HEK293T (cell line): Measurements from ENCODE around the gene RGS10.
A peak's percentile ranks its signal among the peaks of the same experiment; 100 is the strongest.

Experiments
- CTCF ChIA-PET: fragments of 350-600 bp; formaldehyde crosslinking; extraction: SDS; loops from one replicate; lab custom pipeline; 2021; ENCODE audit warnings: antibody characterized with exemption, inconsistent platforms; lab: Yijun Ruan, JAX
- POLR2A ChIA-PET: fragments of 350-600 bp; formaldehyde crosslinking; extraction: SDS; loops from one replicate; lab custom pipeline; 2020; ENCODE audit warnings: antibody characterized with exemption, inconsistent platforms; lab: Yijun Ruan, JAX
- DNase-seq: peaks from one replicate; pipeline ENCODE4 v3.0.0; 2012; ENCODE audit warnings: mixed read lengths; ENCODE audit errors: extremely low spot score
- ARNT ChIP-seq: fragments of 450-650 bp; IDR thresholded peaks from 2 replicates; pipeline ENCODE4 v1.6.1; 2017; ENCODE audit warnings: mild to moderate bottlenecking
- BHLHE40 ChIP-seq: fragments of 450-650 bp; IDR thresholded peaks from 2 replicates; pipeline ENCODE4 v1.6.1; 2016; ENCODE audit warnings: mild to moderate bottlenecking, moderate library complexity, borderline replicate concordance
- CTBP1 ChIP-seq: fragments of 450-650 bp; IDR thresholded peaks from 2 replicates; pipeline ENCODE4 v1.6.1; 2016; ENCODE audit warnings: borderline replicate concordance
- ELF4 ChIP-seq: fragments of 450-650 bp; IDR thresholded peaks from 2 replicates; pipeline ENCODE4 v1.6.1; 2017; ENCODE audit warnings: antibody characterized with exemption
- FOXA1 ChIP-seq: fragments of 450-650 bp; IDR thresholded peaks from 2 replicates; pipeline ENCODE4 v1.6.1; 2016; ENCODE audit warnings: mild to moderate bottlenecking
- FOXK2 ChIP-seq: fragments of 450-650 bp; IDR thresholded peaks from 2 replicates; pipeline ENCODE4 v1.6.1; 2016; ENCODE audit warnings: mild to moderate bottlenecking
- FOXM1 ChIP-seq: fragments of 450-650 bp; IDR thresholded peaks from 2 replicates; pipeline ENCODE4 v1.6.1; 2017; ENCODE audit warnings: mild to moderate bottlenecking, borderline replicate concordance
- HDGF ChIP-seq: fragments of 450-650 bp; IDR thresholded peaks from 2 replicates; pipeline ENCODE4 v1.6.1; 2017; ENCODE audit warnings: antibody characterized with exemption, borderline replicate concordance
- L3MBTL2 ChIP-seq: fragments of 450-650 bp; conservative IDR thresholded peaks from 2 replicates; pipeline ENCODE4 v1.6.1; 2016; ENCODE audit warnings: mild to moderate bottlenecking
- LEF1 ChIP-seq: fragments of 450-650 bp; IDR thresholded peaks from 2 replicates; pipeline ENCODE4 v1.6.1; 2017; ENCODE audit warnings: mild to moderate bottlenecking, borderline replicate concordance
- NFRKB ChIP-seq: fragments of 450-650 bp; IDR thresholded peaks from 2 replicates; pipeline ENCODE4 v1.6.1; 2016; ENCODE audit warnings: mild to moderate bottlenecking, moderate library complexity
- PKNOX1 ChIP-seq: fragments of 450-650 bp; IDR thresholded peaks from 2 replicates; pipeline ENCODE4 v1.6.1; 2016
- SP1 ChIP-seq: fragments of 450-650 bp; IDR thresholded peaks from 2 replicates; pipeline ENCODE4 v1.6.1; 2017
- SUZ12 ChIP-seq: fragments of 450-650 bp; IDR thresholded peaks from 2 replicates; pipeline ENCODE4 v1.6.1; 2016; ENCODE audit warnings: mild to moderate bottlenecking
- TARDBP ChIP-seq: fragments of 450-650 bp; IDR thresholded peaks from 2 replicates; pipeline ENCODE4 v1.6.1; 2016
- ZNF384 ChIP-seq: fragments of 450-650 bp; IDR thresholded peaks from 2 replicates; pipeline ENCODE4 v1.6.1; 2016

Gene RGS10

GRCh38 chr10:119555178-119555784 lies 12.8 kb upstream of the RGS10 start:
- TF ChIP-seq SP1 (no peak), FOXM1 (no peak), CTBP1 (no peak), ARNT (no peak), L3MBTL2 (no peak), BHLHE40 (no peak), ELF4 (no peak), ZNF384 (no peak), PKNOX1 (no peak), NFRKB (no peak), FOXK2 (no peak), HDGF (no peak), FOXA1 (no peak)
- DNase-seq, result no peak
- ChIA-PET POLR2A (no interaction called here), CTCF (interaction anchor here (0.7 kb wide), 1 partner anchor 76 kb away, joined by 3 read pairs; no protein-coding TSS in a partner anchor)

- ChIA-PET CTCF (interaction anchor here (0.6 to 0.9 kb wide), 3 partner anchors 56 to 309 kb away, joined by 3 read pairs; no protein-coding TSS in a partner anchor), POLR2A (interaction anchor here (0.9 kb wide), 1 partner anchor 13 kb away, joined by 3 read pairs; no protein-coding TSS in a partner anchor)
- TF ChIP-seq L3MBTL2 (no peak), ARNT (no peak), CTBP1 (no peak), FOXA1 (no peak), SP1 (no peak), PKNOX1 (no peak), FOXM1 (no peak), TARDBP (no peak), FOXK2 (no peak), NFRKB (no peak), ELF4 (no peak), ZNF384 (no peak), BHLHE40 (no peak)
- no peak for DNase-seq
These were observed 8.3 kb upstream of the RGS10 start for GRCh38 chr10:119550827-119551226.

GRCh38 chr10:119549247-119549999 lies 6.9 kb upstream of the RGS10 start:
- DNase-seq, result no peak
- ChIA-PET POLR2A (no interaction called here), CTCF (no interaction called here)
- TF ChIP-seq ZNF384, result no peak
- no peak for TF ChIP-seq TARDBP
- TF ChIP-seq HDGF, result no peak
- TF ChIP-seq NFRKB, result no peak
- TF ChIP-seq CTBP1, result no peak
- no peak for TF ChIP-seq ARNT
- TF ChIP-seq PKNOX1, result no peak
- no peak for TF ChIP-seq SUZ12
- no peak for TF ChIP-seq L3MBTL2
- TF ChIP-seq FOXA1, result no peak
- no peak for TF ChIP-seq ELF4
- no peak for TF ChIP-seq FOXK2
- no peak for TF ChIP-seq SP1
- no peak for TF ChIP-seq BHLHE40
- TF ChIP-seq LEF1, result no peak
- no peak for TF ChIP-seq FOXM1

- DNase-seq, result no peak
- ChIA-PET POLR2A (interaction anchor here (1.4 kb wide), 1 partner anchor 51 kb away, joined by 5 read pairs; the partner anchor contains the start of gene TIAL1), CTCF (no interaction called here)
- TF ChIP-seq NFRKB (no peak), FOXA1 (no peak)
These were observed 3.5 kb upstream of the RGS10 start for GRCh38 chr10:119546009-119546408.

GRCh38 chr10:119545310-119545709 lies 2.8 kb upstream of the RGS10 start:
- CTCF ChIA-PET, result interaction anchor here (0.7 kb wide), 1 partner anchor 26 kb away, joined by 5 read pairs; no protein-coding TSS in a partner anchor
- POLR2A ChIA-PET, result no interaction called here
- peak; percentile 79 for TF ChIP-seq ZNF384
- no peak for TF ChIP-seq SUZ12
- TF ChIP-seq L3MBTL2, result no peak
- no peak for DNase-seq

GRCh38 chr10:119543814-119544642 lies 1.5 kb upstream of the RGS10 start:
- DNase-seq, result peak; percentile 53
- ChIA-PET CTCF (interaction anchor here (0.6 to 1.5 kb wide), 4 partner anchors 14 to 338 kb away, joined by 3 to 6 read pairs (median 4); no protein-coding TSS in a partner anchor), POLR2A (interaction anchor here (0.6 to 3.1 kb wide), 13 partner anchors 12 to 337 kb away, joined by 3 to 41 read pairs (median 6); partner anchors contain the start of genes GRK5 and TIAL1)
- TF ChIP-seq FOXA1 (no peak), PKNOX1 (peak; percentile 93; the same call in 1 of the 2 replicates), LEF1 (no peak), NFRKB (no peak), CTBP1 (peak; percentile 42; the same call in 1 of the 2 replicates)
